Measurements from ENCODE around the gene ALDH4A1.

ALDH4A1 gene, protein sequence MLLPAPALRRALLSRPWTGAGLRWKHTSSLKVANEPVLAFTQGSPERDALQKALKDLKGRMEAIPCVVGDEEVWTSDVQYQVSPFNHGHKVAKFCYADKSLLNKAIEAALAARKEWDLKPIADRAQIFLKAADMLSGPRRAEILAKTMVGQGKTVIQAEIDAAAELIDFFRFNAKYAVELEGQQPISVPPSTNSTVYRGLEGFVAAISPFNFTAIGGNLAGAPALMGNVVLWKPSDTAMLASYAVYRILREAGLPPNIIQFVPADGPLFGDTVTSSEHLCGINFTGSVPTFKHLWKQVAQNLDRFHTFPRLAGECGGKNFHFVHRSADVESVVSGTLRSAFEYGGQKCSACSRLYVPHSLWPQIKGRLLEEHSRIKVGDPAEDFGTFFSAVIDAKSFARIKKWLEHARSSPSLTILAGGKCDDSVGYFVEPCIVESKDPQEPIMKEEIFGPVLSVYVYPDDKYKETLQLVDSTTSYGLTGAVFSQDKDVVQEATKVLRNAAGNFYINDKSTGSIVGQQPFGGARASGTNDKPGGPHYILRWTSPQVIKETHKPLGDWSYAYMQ

GRCh38 chr1:18902523-18903290, at the start of gene ALDH4A1:
TSS of gene ALDH4A1 (minus strand) at chr1:18902555. CDS start at chr1:18902523, 32 bp downstream.
- peak; percentile 96 for DNase-seq (ENCODE audit: low spot score)

DNA sequence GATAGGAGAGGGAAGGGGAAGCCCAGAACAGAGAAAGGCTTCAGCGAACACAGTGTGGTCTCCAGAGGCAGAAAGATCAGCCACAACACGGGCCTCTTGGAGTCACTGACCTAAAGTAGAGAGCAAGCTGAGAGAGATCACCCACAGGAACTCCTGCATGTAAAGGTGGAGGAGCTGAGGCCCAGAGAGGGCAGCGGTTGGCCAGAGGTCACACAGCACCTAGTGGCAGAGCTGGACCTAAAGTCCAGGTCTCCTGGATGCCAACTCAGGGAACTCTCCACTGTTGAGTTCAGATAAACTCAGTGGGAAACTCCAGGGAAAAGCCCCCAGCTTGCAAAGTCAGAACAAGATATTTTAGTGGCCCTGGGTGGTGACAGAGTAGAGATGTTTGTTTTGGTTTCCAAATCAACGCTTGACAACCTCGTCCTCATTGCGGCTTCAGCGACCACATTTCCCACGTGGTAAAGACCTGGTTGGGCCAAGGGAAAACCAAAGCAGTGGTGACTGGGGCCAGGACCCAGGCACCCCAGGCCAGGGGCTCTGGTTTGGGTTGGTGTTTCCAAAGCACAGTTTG, 49.5 kb upstream of the ALDH4A1 start:
- peak; percentile 89 for DNase-seq (ENCODE audit: low spot score)

DNA sequence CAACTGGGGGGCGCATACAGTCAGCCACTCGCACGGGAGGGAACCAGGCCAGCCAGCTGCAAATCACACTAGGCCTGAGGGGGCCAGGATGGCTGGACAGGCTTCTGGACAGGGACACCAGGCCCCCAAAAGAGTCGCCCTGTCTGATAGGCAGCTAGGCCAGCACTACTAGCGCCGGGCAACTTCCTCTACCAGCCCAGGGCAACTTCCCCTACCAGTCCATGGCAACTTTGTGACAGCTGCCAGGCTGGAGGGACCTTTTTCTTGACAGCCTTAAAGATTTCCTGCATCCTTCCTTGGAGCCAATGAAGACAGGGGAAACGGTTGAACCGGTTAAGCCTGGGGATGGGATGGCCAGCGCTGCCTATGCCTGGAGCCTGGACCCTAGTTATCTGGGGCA, 49.1 kb upstream of the ALDH4A1 start:
- DNase-seq (ENCODE audit: low spot score) = no peak

DNA sequence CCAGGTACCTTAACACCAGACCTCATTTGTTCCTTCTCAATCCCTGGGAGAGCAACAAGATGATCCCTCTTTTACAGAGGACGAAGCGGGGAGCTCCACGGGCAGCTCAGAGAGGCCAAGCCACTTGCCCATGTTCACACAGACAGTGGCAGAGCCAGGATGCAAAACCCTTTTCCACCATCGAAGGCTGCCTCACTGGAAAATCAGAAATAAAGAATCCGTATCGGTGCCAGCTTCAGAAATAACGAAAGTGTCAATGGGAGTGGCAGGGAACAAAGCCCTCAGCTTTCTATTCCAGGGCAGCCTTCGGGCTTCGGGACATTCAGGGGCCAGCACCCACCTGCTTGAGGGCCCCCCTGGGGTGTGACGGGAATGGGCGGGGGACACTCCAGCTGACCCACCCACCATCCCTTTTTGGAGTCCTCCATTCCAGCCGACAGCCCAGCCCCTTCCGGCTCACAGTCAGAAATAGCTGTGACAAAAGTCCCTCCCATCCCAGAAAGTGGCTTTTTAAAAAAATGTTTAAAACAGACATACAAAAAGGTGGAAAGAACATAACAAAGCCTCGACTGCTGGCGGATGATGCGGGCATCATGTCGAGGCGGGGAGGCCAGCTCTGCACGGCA, 48.2 kb upstream of the ALDH4A1 start:
- peak; percentile 52 for DNase-seq (ENCODE audit: low spot score)

DNA sequence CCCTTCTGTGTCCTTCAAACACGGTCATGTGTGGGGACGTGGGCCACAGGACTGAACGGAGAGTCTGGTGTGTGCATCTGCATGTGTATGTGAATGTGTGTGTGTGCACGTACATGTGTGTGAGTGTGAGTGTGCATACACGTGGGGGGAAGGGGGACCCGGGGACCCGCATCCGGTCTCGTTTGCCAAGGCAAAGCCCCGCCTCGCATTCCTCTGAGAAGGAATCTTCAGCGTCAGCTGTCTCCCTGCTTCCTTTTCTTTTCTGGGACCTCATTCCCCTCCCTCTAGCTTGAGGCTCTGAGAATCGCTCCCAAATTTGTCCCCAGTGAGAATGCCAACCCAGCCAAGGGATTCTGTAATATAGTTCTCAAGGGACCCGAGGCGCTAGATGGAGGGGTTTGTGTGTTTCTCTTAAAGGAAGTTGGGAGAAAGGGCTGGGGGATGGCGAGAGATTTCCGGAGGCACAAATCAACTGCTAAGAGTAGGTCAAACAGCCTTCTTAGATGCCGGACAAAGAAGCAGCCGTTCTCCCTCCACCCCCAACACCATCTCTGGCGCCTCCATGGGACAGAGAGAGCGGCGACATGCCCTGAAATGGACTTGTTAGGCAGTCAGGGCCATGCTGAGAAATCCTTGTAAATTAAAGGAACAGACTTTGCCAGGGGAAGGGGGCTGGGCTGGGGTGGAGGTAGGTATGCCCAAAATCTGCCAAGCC, 47.5 kb upstream of the ALDH4A1 start:
- DNase-seq (ENCODE audit: low spot score) = no peak

DNA sequence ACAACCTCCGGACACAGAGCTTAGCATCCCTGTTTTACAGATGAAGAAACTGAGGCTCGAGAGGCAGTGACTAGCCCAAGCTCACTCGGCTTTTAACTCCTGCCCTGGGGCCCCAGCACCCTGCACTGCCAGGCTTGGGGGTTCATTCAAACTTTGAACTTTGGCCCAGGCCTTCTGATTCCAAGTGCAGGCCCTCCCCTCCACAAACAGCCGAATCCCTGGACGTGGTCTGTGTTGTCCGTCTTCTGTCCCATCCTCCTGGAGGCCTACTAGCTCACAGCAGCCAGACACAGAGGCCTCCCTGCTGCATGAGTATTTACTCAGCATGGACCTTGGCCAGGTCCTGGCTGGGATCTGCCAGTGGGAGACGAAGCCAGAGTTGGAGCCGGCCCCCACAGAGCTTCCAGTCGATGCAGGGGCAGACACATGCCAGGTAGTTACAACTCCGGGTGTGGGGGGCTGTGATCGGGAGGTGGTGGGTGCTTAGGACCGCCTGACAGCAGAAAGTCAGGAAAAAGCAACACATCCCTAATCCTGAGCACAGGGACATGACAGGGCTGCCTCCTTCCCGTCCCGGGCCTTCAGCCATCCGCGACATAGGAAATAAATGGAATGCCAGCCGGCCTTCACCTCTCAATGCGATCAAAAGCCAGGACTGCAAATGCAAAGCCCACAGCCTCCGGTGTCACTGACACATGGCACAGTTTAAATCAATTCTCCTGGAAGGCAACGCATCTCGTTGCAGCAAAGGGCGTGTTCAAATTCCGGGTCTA, 46.7 kb upstream of the ALDH4A1 start:
- DNase-seq (ENCODE audit: low spot score) = no peak

DNA sequence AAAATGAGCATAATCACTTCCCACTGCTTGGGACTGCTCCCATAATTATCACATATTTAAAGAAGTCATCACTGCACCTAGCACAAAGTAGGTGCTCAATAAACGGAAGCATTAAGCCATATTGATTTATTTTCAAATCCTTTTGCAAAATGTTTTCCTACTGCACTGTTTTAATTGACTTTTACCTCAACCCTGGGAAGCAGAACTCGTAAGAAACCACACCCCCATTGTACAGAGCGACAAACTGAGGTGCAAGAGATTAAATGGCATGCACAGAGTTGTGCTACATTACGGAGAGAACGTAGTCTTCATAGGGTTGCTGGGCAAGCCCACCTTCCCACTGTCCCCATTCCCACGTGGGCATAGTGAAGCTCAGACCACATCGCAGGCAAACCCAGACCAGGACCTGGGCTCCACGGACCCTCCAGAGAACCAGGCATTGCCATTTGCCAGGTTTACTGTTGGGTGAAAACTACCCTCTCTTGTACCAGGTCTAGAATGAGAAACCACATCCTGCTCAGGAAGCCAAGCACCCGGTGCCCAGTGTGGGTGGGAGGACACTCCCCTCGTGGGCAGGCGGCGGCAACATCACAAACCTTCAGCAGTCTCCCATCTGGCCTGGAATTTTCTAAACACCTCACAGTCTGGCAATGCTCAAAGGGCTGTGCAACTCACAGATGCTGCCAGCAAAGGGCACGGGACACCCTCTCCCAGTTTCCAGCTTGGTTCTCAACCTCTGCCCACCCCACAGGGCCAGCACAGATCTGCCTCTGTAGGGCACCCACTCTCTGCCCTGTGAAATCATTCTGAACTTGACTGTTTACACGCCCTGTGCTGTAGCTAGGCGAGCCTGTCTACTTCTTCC, 45.9 kb upstream of the ALDH4A1 start:
- DNase-seq (ENCODE audit: low spot score) = peak; percentile 72

GRCh38 chr1:18947570-18947969, 45.2 kb upstream of the ALDH4A1 start:
- DNase-seq (ENCODE audit: low spot score) = no peak

GRCh38 chr1:18946550-18947381, 44.4 kb upstream of the ALDH4A1 start:
- DNase-seq (ENCODE audit: low spot score) = no peak

GRCh38 chr1:18945401-18945849, 43.1 kb upstream of the ALDH4A1 start:
- no peak for DNase-seq (ENCODE audit: low spot score)

DNA sequence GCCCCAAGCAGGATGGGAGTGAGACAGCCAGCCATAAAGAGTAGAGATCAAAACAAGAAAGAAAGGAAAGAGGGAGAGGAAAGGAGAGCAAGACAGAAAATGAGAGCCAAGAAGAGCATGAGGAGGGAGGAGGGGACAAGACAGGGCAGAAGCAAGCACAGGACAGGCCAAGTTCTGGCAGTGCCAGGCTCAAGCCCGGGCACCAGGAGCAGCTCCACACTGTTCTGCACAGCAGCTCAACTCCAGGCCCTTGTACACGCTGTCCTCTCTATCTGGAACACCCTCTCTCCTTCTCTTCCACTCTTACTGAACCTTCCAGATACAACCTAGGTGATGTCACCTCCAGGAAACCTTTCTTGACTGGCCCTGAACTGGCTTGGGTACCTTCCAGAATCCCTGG, 42.5 kb upstream of the ALDH4A1 start:
- no peak for DNase-seq (ENCODE audit: low spot score)

DNA sequence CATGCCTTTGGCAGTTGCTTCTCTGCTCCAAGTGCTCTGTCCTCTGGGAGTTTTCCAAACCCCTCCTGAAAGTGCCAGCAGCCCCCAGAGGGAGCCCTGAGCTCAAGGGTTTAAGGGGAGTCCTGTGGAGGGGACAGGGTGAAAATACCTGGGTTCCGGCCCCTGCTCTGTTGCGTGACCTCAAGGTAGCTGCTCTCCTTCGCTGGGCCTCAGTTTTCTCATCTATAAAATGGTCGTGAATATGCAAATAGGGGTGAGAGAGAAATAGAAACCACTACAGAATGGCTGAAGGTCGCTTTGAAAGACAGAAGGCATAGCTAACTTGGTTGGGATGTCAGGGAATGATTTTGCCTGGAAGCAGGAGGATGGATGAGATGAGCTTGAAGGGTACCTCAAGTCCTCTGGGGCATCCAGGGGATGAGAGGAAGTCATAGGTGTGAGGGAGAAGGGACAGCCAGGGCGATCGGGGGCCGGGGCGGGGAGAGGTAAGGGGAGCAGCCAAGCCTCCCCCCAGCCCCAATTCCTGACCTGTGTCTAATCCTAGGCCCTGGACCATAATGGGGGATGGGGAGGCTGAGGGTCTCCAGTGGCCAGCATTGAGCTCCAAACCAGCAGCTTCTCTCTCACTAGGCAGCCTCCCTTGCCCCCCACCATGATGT, 41.7 kb upstream of the ALDH4A1 start:
- no peak for DNase-seq (ENCODE audit: low spot score)

DNA sequence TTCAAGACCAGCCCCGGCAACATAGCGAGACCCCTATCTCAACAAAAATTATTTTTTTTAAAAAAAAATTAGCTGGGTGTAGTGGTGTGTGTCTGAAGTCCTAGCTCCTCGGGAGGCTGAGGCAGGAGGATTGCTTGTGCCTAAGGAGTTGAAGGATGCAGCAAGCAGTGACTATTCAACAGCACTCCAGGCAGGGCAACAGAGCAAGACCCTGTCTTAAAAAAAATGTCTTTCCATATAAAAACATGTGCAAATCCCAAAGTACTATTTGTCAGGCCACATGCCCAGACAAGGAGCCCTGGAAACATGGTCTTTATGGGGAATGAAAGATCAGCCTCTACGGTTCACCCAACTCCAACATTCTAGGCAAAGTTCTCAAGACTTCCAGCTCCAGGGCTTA, 40.8 kb upstream of the ALDH4A1 start:
- no peak for DNase-seq (ENCODE audit: low spot score)

GRCh38 chr1:18942340-18942739, 40.0 kb upstream of the ALDH4A1 start:
- DNase-seq (ENCODE audit: low spot score) = no peak

GRCh38 chr1:18941221-18942141, 39.1 kb upstream of the ALDH4A1 start:
- DNase-seq (ENCODE audit: low spot score) = no peak

- DNase-seq (ENCODE audit: low spot score) = no peak
These were observed 38.1 kb upstream of the ALDH4A1 start for GRCh38 chr1:18940303-18941020.

Data from CD4-positive, alpha-beta T cell treated with Interleukin-2 at 100 ng/mL for 4 hours (primary cell).